HG02571 (cell line): ENCODE results near the gene PIGZ.

Source experiments
- ATAC-seq: cut with Tn5 transposase; IDR thresholded peaks from one replicate; pipeline ENCODE4 v1.9.1; 2021; ENCODE audit warnings: mild to moderate bottlenecking, moderate library complexity; ENCODE audit not compliant: unreplicated experiment

PIGZ gene

DNA sequence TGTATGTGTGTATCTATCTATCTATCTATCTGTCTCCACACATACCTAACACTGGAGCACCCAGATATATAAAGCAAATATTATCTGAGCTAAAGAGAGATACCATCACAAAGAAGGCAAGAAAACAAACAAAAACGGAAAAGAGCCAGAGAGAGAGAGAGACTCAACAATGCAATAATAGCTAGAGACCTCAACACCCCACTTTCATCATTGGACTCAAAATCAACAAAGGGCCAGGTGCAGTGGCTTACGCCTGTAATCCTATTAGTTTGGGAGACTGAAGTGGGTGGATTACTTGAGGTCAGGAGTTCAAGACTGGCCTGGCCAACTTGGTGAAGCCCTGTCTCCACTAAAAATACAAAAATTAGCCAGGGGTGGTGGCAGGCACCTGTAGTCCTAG is 49.7 kb downstream of the PIGZ start:
- no peak for ATAC-seq

DNA sequence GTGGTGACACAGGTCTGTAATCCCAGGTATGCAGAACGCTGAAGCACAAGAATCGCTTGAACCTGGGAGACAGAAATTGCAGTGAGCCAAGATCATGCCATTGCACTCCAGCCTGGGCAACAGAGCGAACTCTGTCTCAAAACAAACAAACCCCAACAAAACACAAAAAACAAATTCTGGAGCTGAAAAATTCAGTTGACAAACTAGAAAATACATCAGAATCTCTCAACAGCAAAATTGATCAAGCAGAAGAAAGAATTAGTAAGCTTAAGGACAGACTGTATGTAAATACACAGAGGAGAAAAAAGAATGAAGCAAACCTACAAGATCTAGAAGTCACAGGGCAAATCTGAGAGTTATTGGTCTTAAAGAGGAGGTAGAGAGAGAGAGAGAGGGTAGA is 51.6 kb downstream of the PIGZ start:
- no peak for ATAC-seq

DNA sequence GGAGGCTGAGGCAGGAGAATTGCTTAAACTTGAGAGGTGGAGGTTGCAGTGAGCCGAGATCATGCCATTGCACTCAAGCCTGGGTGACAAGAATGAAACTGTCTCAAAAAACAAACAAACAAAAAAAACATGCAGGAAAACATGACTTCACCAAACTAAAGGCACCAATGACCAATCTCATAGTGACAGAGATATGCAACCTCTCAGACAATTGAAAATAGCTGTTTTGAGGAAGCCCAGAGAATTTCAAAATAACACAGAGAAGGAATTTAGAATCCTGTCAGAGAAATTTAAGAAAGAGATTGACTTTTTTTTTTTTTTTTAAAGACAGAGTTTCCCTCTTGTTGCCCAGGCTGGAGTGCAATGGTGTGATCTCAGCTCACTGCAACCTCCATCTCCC is 52.4 kb downstream of the PIGZ start:
- no peak for ATAC-seq

DNA sequence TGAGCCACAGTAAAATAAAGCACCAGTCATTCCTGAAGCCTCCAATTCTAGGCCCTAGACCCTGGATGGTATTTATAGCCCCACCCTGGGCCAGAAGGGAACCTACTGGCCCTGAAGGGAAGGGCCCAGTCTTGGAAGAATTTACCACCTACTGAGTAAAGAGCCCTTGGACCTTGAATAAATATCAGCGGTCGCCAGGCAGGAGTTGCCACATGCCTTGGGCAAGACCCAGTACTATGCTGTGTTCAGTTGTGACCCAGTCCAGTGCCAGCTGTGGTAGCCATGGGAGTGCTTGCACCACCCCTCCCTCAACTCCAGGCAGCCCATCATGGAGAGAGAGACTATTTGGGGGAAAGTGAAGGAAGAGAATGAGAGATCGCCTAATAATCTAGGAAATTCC is 53.3 kb downstream of the PIGZ start:
- ATAC-seq, result no peak

DNA sequence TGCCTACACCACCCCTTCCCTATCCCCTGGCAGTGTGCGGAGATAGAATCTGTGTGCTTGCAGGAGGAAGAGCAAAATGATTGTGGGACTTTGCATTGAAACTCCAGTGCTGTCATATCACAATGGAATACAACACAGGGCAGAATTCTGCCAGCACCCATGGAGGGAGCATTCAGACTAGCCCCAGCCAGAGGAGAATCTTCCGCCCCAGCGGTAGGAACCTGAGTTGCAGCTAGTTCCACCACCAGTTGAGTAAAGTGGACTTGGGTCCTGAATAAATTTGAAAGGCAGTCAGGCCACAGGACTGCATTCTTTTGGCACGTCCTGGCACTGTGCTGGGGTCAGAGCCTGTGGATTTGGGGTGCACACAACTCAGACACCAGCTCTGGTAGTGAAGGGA is 53.8 kb downstream of the PIGZ start:
- ATAC-seq, result no peak

DNA sequence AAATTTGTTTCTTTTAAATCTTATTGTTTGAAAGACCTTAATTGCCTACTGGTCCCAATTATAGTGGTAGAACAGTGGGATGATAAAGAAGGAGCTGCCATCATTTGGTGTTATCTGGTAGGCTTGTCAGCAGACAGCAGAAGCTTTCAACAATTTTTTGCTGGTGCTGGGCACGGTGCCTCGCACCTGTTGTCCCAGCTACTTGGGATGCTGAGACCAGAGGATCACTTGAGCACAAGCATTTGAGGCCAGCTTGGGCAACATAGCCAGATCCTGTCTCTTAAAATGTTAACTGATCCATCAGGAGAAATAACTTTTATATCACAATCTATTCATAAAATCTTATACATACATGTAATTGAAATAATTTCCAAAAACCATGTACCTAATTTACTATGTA is 64.9 kb downstream of the PIGZ start:
- ATAC-seq, result no peak

- ATAC-seq, result no peak
These were observed 66.3 kb downstream of the PIGZ start for GRCh38 chr3:196902296-196902695.

- no peak for ATAC-seq
These were observed 66.9 kb downstream of the PIGZ start for GRCh38 chr3:196901768-196902167.
